ENCODE data around the gene HK3.

Gene HK3

DNA sequence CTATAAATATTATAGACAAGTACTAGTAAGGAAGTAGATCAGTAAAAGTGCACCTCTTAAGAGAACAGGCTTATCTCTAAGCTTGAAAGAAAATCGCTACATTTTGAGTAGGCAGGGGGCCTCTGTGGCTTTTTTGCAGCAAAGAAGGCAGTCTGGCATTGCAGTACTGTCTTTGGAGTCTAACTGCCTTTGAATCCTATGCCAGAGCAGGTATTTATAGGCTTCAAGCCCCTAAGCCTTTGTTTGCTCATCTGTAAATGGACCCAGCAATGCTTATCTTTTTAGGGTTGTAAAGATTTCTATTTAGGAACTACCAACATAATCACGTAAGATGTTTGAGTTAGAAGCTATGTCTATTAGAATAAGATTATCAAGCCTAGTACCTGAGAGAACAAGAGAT lies 23.7 kb upstream of the HK3 start:
- no peaks in the 10 kb centered on the region for H3K27me3 ChIP-seq

DNA sequence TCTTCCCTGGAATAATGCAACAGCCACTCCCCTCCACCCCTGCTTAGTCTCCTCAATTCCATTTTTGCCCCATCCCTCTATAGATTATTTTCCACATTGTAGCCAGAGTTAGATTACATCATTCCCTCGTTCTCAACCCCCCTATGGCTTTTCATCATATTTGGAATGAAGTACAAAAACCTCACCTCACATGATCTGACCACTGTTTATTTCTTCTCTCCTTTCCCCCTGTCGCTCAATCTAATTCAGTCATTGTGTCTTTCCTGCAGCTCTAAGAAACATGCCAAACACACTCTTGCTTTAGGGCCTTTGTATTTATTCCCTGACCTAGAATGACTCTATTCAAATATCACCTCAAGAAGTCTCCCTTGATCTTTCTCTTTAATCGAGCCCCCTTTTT lies 22.6 kb upstream of the HK3 start:
- no peak for DNase-seq
- Histone ChIP-seq H3K36me3 (peaks cover 0 to 21% (median 8%) of the 10 kb centered on the region in 3 donors), H3K27me3 (no peaks in the 10 kb centered on the region), H3K4me3 (no peak overlapping the region), H3K9me3 (no peaks in the 10 kb centered on the region), H3K27ac (no peak overlapping the region), H3K4me1 (no peaks in the 10 kb centered on the region)
- intact Hi-C loops (cut with DNase I; ENCODE audit: low total_unique reads) = no loop called here
- TF ChIP-seq, protein P1, sequence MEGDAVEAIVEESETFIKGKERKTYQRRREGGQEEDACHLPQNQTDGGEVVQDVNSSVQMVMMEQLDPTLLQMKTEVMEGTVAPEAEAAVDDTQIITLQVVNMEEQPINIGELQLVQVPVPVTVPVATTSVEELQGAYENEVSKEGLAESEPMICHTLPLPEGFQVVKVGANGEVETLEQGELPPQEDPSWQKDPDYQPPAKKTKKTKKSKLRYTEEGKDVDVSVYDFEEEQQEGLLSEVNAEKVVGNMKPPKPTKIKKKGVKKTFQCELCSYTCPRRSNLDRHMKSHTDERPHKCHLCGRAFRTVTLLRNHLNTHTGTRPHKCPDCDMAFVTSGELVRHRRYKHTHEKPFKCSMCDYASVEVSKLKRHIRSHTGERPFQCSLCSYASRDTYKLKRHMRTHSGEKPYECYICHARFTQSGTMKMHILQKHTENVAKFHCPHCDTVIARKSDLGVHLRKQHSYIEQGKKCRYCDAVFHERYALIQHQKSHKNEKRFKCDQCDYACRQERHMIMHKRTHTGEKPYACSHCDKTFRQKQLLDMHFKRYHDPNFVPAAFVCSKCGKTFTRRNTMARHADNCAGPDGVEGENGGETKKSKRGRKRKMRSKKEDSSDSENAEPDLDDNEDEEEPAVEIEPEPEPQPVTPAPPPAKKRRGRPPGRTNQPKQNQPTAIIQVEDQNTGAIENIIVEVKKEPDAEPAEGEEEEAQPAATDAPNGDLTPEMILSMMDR (IDR thresholded peaks at IDR 0.05) = no peak

More for the DNA sequence above, 23.7 kb upstream of the HK3 start:
- Histone ChIP-seq H3K4me1 (no peaks in the 10 kb centered on the region), H3K36me3 (peaks cover 0 to 17% (median 8%) of the 10 kb centered on the region in 3 donors), H3K9me3 (no peaks in the 10 kb centered on the region), H3K4me3 (no peak overlapping the region), H3K27ac (no peak overlapping the region)
- DNase-seq = no peak
- TF ChIP-seq, protein P1 (IDR thresholded peaks at IDR 0.05) = no peak
- intact Hi-C loops (cut with DNase I; ENCODE audit: low total_unique reads) = no loop called here

DNA sequence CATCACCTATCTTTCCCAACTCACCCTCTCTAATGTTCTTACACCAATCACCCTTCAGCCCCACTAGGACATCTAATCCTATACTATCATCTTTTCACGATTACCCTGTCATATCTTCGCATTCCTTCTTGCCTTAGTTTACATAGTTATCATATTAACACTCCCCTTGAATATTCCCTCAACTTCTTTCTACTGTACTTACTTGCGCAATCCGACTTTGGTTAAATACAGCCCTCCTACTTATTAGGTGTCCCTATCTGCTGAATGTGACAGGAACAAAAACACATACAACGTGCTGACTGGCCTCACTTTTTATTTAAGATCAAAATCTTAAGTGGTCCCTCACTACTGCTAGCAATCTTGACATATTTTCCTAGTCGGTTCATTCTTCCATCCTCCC lies 19.5 kb upstream of the HK3 start:
- no peaks in the 10 kb centered on the region for H3K9me3 ChIP-seq
- no peak overlapping the region for H3K4me3 ChIP-seq
- DNase-seq = no peak
- no peaks in the 10 kb centered on the region for H3K4me1 ChIP-seq
- no peaks in the 10 kb centered on the region for H3K27me3 ChIP-seq
- no peak overlapping the region for H3K27ac ChIP-seq
- peaks cover 0 to 21% (median 8%) of the 10 kb centered on the region in 3 donors for H3K36me3 ChIP-seq
- TF ChIP-seq, protein P1 (IDR thresholded peaks at IDR 0.05) = no peak
- intact Hi-C loops (cut with DNase I; ENCODE audit: low total_unique reads) = no loop called here

DNA sequence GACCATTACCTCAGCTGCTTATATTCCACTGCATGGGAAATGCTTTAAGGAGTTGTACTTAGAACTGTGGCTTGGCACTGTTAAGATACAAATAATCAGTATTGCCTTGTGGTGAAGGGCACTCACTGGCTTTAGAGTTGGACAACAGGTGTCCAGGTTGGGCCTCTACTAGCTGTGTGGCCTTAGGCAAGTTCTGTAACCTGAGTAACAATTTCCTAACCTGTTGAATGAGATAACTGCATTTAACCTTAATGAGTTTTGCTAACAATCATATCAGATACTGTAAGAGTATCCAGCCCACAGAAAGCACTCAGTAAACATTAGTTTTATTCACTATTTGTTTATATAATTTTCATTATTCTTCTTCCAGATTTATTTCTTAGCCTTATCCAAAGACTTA lies 17.2 kb upstream of the HK3 start:
- Histone ChIP-seq H3K9me3 (no peaks in the 10 kb centered on the region), H3K4me1 (no peaks in the 10 kb centered on the region), H3K36me3 (peaks cover under 1 to 21% (median 8%) of the 10 kb centered on the region in 3 donors), H3K27me3 (no peaks in the 10 kb centered on the region), H3K4me3 (no peak overlapping the region), H3K27ac (no peak overlapping the region)
- intact Hi-C loops (cut with DNase I; ENCODE audit: low total_unique reads) = no loop called here
- no peak for DNase-seq
- TF ChIP-seq, protein P1 (IDR thresholded peaks at IDR 0.05) = no peak

DNA sequence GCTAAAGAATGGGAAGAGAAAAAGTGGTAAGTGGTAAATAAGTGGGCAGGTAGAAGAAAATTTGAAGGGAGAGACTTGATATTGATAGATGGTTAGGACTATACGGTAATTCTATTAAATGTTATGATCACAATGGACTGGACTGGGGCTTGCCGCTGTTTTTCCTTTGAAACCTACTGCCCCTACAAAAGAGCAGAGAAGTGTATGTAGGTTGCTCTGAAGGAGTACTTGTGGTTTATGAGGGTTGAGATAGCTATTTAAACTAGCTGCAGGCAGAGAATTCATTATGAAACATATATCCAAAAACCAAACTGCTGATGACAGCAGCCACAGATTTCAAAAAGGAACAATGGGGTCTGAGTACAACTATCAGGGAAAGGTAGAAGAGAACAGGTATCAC lies 16.8 kb upstream of the HK3 start:
- Histone ChIP-seq H3K9me3 (no peaks in the 10 kb centered on the region), H3K27ac (no peak overlapping the region), H3K27me3 (no peaks in the 10 kb centered on the region), H3K4me1 (no peaks in the 10 kb centered on the region), H3K36me3 (peaks cover 5 to 21% (median 8%) of the 10 kb centered on the region in 3 donors), H3K4me3 (no peak overlapping the region)
- TF ChIP-seq, protein P1 (IDR thresholded peaks at IDR 0.05) = no peak
- no peak for DNase-seq
- intact Hi-C loops (cut with DNase I; ENCODE audit: low total_unique reads) = no loop called here

DNA sequence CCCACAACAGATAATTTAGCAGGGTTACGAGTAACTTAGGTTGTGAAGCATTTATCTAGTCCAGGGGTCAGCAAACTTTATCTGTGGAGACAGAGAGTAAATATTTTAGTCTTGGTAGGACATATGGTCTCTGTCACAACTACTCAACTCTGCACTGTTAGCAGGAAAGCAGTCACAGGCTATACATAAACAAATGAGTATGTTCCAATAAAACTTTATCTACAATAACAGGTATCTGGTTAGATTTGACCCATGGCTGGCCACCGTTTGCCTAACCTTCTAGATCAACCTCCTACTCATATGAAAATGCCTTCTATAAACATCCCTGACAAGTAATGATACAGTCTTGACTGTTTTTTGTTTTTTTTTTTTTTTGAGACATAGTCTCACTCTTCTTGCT lies 13.0 kb upstream of the HK3 start:
- no peaks in the 10 kb centered on the region for H3K27me3 ChIP-seq
- intact Hi-C loops (cut with DNase I; ENCODE audit: low total_unique reads) = no loop called here
- H3K9me3 ChIP-seq = no peaks in the 10 kb centered on the region
- H3K4me1 ChIP-seq = no peaks in the 10 kb centered on the region
- TF ChIP-seq, protein P1 (IDR thresholded peaks at IDR 0.05) = no peak
- no peak overlapping the region for H3K27ac ChIP-seq
- H3K4me3 ChIP-seq = no peak overlapping the region
- no peak for DNase-seq
- peaks cover 13 to 36% (median 14%) of the 10 kb centered on the region in 3 donors for H3K36me3 ChIP-seq

All from tibial artery (tissue), 4 donors.